HEK293T (cell line): ENCODE results near the gene KLHL26.
A peak's percentile ranks its signal among the peaks of the same experiment; 100 is the strongest.

ENCODE experiments used
- CTCF ChIA-PET: fragments of 350-600 bp; formaldehyde crosslinking; extraction: SDS; loops from one replicate; lab custom pipeline; 2021; ENCODE audit warnings: antibody characterized with exemption, inconsistent platforms; lab: Yijun Ruan, JAX
- POLR2A ChIA-PET: fragments of 350-600 bp; formaldehyde crosslinking; extraction: SDS; loops from one replicate; lab custom pipeline; 2020; ENCODE audit warnings: antibody characterized with exemption, inconsistent platforms; lab: Yijun Ruan, JAX
- DNase-seq: peaks from one replicate; pipeline ENCODE4 v3.0.0; 2012; ENCODE audit warnings: mixed read lengths; ENCODE audit errors: extremely low spot score
- ARNT ChIP-seq: fragments of 450-650 bp; IDR thresholded peaks from 2 replicates; pipeline ENCODE4 v1.6.1; 2017; ENCODE audit warnings: mild to moderate bottlenecking
- BHLHE40 ChIP-seq: fragments of 450-650 bp; IDR thresholded peaks from 2 replicates; pipeline ENCODE4 v1.6.1; 2016; ENCODE audit warnings: mild to moderate bottlenecking, moderate library complexity, borderline replicate concordance
- CTBP1 ChIP-seq: fragments of 450-650 bp; IDR thresholded peaks from 2 replicates; pipeline ENCODE4 v1.6.1; 2016; ENCODE audit warnings: borderline replicate concordance
- ELF4 ChIP-seq: fragments of 450-650 bp; IDR thresholded peaks from 2 replicates; pipeline ENCODE4 v1.6.1; 2017; ENCODE audit warnings: antibody characterized with exemption
- FOXA1 ChIP-seq: fragments of 450-650 bp; IDR thresholded peaks from 2 replicates; pipeline ENCODE4 v1.6.1; 2016; ENCODE audit warnings: mild to moderate bottlenecking
- FOXK2 ChIP-seq: fragments of 450-650 bp; IDR thresholded peaks from 2 replicates; pipeline ENCODE4 v1.6.1; 2016; ENCODE audit warnings: mild to moderate bottlenecking
- FOXM1 ChIP-seq: fragments of 450-650 bp; IDR thresholded peaks from 2 replicates; pipeline ENCODE4 v1.6.1; 2017; ENCODE audit warnings: mild to moderate bottlenecking, borderline replicate concordance
- HDGF ChIP-seq: fragments of 450-650 bp; IDR thresholded peaks from 2 replicates; pipeline ENCODE4 v1.6.1; 2017; ENCODE audit warnings: antibody characterized with exemption, borderline replicate concordance
- L3MBTL2 ChIP-seq: fragments of 450-650 bp; conservative IDR thresholded peaks from 2 replicates; pipeline ENCODE4 v1.6.1; 2016; ENCODE audit warnings: mild to moderate bottlenecking
- LEF1 ChIP-seq: fragments of 450-650 bp; IDR thresholded peaks from 2 replicates; pipeline ENCODE4 v1.6.1; 2017; ENCODE audit warnings: mild to moderate bottlenecking, borderline replicate concordance
- NFRKB ChIP-seq: fragments of 450-650 bp; IDR thresholded peaks from 2 replicates; pipeline ENCODE4 v1.6.1; 2016; ENCODE audit warnings: mild to moderate bottlenecking, moderate library complexity
- PKNOX1 ChIP-seq: fragments of 450-650 bp; IDR thresholded peaks from 2 replicates; pipeline ENCODE4 v1.6.1; 2016
- SP1 ChIP-seq: fragments of 450-650 bp; IDR thresholded peaks from 2 replicates; pipeline ENCODE4 v1.6.1; 2017
- SUZ12 ChIP-seq: fragments of 450-650 bp; IDR thresholded peaks from 2 replicates; pipeline ENCODE4 v1.6.1; 2016; ENCODE audit warnings: mild to moderate bottlenecking
- TARDBP ChIP-seq: fragments of 450-650 bp; IDR thresholded peaks from 2 replicates; pipeline ENCODE4 v1.6.1; 2016
- ZNF384 ChIP-seq: fragments of 450-650 bp; IDR thresholded peaks from 2 replicates; pipeline ENCODE4 v1.6.1; 2016

KLHL26 gene

GRCh38 chr19:18699403-18700054 is 62.7 kb downstream of the KLHL26 start:
- CTCF ChIA-PET: no interaction called here
- no peak for TF ChIP-seq HDGF
- TF ChIP-seq BHLHE40: no peak
- TF ChIP-seq FOXA1: no peak
- no peak for TF ChIP-seq ARNT
- TF ChIP-seq ZNF384: no peak
- TF ChIP-seq SUZ12: no peak
- no peak for TF ChIP-seq ELF4
- TF ChIP-seq TARDBP: no peak
- TF ChIP-seq L3MBTL2: no peak
- no peak for TF ChIP-seq NFRKB
- POLR2A ChIA-PET: no interaction called here
- DNase-seq: no peak

- TF ChIP-seq PKNOX1: peak; percentile 94
- TF ChIP-seq CTBP1: peak; percentile 53; the same call in 1 of the 2 replicates
- TF ChIP-seq BHLHE40: no peak
- ChIA-PET POLR2A (no interaction called here), CTCF (no interaction called here)
- peak; percentile 88 for DNase-seq
Measured at GRCh38 chr19:18700501-18701249, 63.8 kb downstream of the KLHL26 start.

GRCh38 chr19:18701250-18701608 is 64.4 kb downstream of the KLHL26 start:
- ChIA-PET POLR2A (no interaction called here), CTCF (no interaction called here)
- no peak for DNase-seq
- TF ChIP-seq L3MBTL2: 0 out of 2 replicates have a peak, but pooled peaks have one; percentile 20
- TF ChIP-seq ELF4: no peak

- ChIA-PET CTCF (no interaction called here), POLR2A (no interaction called here)
- TF ChIP-seq TARDBP: no peak
- TF ChIP-seq NFRKB: no peak
- TF ChIP-seq PKNOX1: no peak
- no peak for TF ChIP-seq LEF1
- TF ChIP-seq CTBP1: no peak
Measured at GRCh38 chr19:18704054-18704453, 67.2 kb downstream of the KLHL26 start.

GRCh38 chr19:18704971-18705370 is 68.1 kb downstream of the KLHL26 start:
- ChIA-PET POLR2A (no interaction called here), CTCF (no interaction called here)
- DNase-seq: no peak
- no peak for TF ChIP-seq CTBP1
- TF ChIP-seq FOXA1: no peak
- no peak for TF ChIP-seq BHLHE40
- no peak for TF ChIP-seq ZNF384
- TF ChIP-seq PKNOX1: no peak
- no peak for TF ChIP-seq ARNT
- no peak for TF ChIP-seq FOXK2
- no peak for TF ChIP-seq TARDBP
- TF ChIP-seq L3MBTL2: no peak
- TF ChIP-seq SP1: no peak
- TF ChIP-seq NFRKB: no peak
- TF ChIP-seq SUZ12: no peak
- no peak for TF ChIP-seq ELF4
- no peak for TF ChIP-seq LEF1
- no peak for TF ChIP-seq HDGF
- TF ChIP-seq FOXM1: no peak

More at GRCh38 chr19:18704054-18704453, 67.2 kb downstream of the KLHL26 start:
- no peak for DNase-seq

GRCh38 chr19:18708452-18709231 is 71.8 kb downstream of the KLHL26 start:
- ChIA-PET CTCF (no interaction called here), POLR2A (no interaction called here)
- TF ChIP-seq FOXK2 (no peak), PKNOX1 (no peak), FOXM1 (no peak), L3MBTL2 (no peak), FOXA1 (no peak), BHLHE40 (no peak), CTBP1 (no peak), TARDBP (no peak), HDGF (no peak), ELF4 (no peak), NFRKB (no peak), ARNT (no peak), ZNF384 (no peak), SUZ12 (no peak), SP1 (no peak), LEF1 (no peak)
- DNase-seq: no peak
